IMR-90 (cell line): ENCODE measurements around the gene KANSL3. TPM values are rescaled to one million over a fixed set of nuclear protein-coding genes. Genes with fewer than 3 reads are reported as not detected.

Experiments used
- ATAC-seq: fragments of 200-7000 bp; cut with Tn5 transposase; 2 replicates; pipeline ENCODE4 v1.9.1; 2020; ENCODE audit warnings: low read depth, mild to moderate bottlenecking, moderate library complexity
- BruUV-seq: library from RNA; stranded (reverse); fragments of 400-500 nt; replicated peaks from 2 replicates; lab custom pipeline; 2021; lab: Mats Ljungman, UMichigan
- CTCF ChIA-PET: fragments of 300-600 bp; formaldehyde crosslinking; extraction: SDS; loops from one replicate; lab custom pipeline; 2021; ENCODE audit warnings: antibody characterized with exemption; lab: Yijun Ruan, JAX
- POLR2A ChIA-PET: fragments of 300-600 bp; sonication (Branson Sonifier 250); formaldehyde crosslinking; loops from one replicate; lab custom pipeline; 2022; ENCODE audit warnings: antibody characterized with exemption; ENCODE audit not compliant: unreplicated experiment; lab: Charles Lee
- DNase-seq: peaks from one replicate; pipeline ENCODE4 v3.0.0; 2013
- H2AFZ ChIP-seq: replicated peaks from 2 replicates; pipeline ENCODE3; 2013; ENCODE audit warnings: low read length, mild to moderate bottlenecking; ENCODE audit not compliant: poor library complexity
- H2AK5ac ChIP-seq: 2 replicates; pipeline ENCODE4 v1.6.1; 2013; ENCODE audit warnings: low read depth, low read length, inconsistent platforms
- H2AK9ac ChIP-seq: replicated peaks from 2 replicates; pipeline ENCODE3; 2013; ENCODE audit warnings: mild to moderate bottlenecking, low read depth, low read length, moderate library complexity; ENCODE audit not compliant: poor library complexity
- H2BK120ac ChIP-seq: 2 replicates; pipeline ENCODE4 v1.6.1; 2013; ENCODE audit warnings: low read depth, low read length, inconsistent platforms
- H2BK15ac ChIP-seq: 3 replicates; pipeline ENCODE4 v1.6.1; 2013; ENCODE audit warnings: low read depth, low read length, inconsistent platforms
- H2BK20ac ChIP-seq: 2 replicates; pipeline ENCODE4 v1.6.1; 2013; ENCODE audit warnings: low read depth, mild to moderate bottlenecking, inconsistent platforms, low read length, moderate library complexity
- H2BK5ac ChIP-seq: 2 replicates; pipeline ENCODE4 v1.6.1; 2013; ENCODE audit warnings: mild to moderate bottlenecking, low read depth, low read length, inconsistent platforms; ENCODE audit not compliant: poor library complexity, severe bottlenecking
- H3K14ac ChIP-seq: replicated peaks from 2 replicates; pipeline ENCODE4 v1.6.1; 2013; ENCODE audit warnings: low read depth, low read length, inconsistent platforms
- H3K18ac ChIP-seq: 2 replicates; pipeline ENCODE4 v1.6.1; 2013; ENCODE audit warnings: low read depth, low read length, control low read depth
- H3K23ac ChIP-seq: 2 replicates; pipeline ENCODE4 v1.6.1; 2013; ENCODE audit warnings: low read depth, low read length, inconsistent platforms
- H3K27ac ChIP-seq: 2 replicates; pipeline ENCODE4 v1.5.1; 2013; ENCODE audit warnings: mild to moderate bottlenecking, control low read depth, low read length; ENCODE audit not compliant: insufficient read depth
- H3K27me3 ChIP-seq: 2 replicates; pipeline ENCODE4 v1.6.1; 2013; ENCODE audit warnings: low read length; ENCODE audit not compliant: control insufficient read depth, insufficient read depth
- H3K36me3 ChIP-seq: 2 replicates; pipeline ENCODE4 v1.6.1; 2013; ENCODE audit warnings: low read length, mixed read lengths; ENCODE audit not compliant: control insufficient read depth, insufficient read depth
- H3K4ac ChIP-seq: 2 replicates; pipeline ENCODE4 v1.6.1; 2013; ENCODE audit warnings: low read depth, low read length, inconsistent platforms
- H3K4me1 ChIP-seq: 2 replicates; pipeline ENCODE4 v1.6.1; 2013; ENCODE audit warnings: low read length, mixed read lengths; ENCODE audit not compliant: control insufficient read depth, insufficient read depth
- H3K4me2 ChIP-seq: 2 replicates; pipeline ENCODE4 v1.6.1; 2013; ENCODE audit warnings: low read depth, mild to moderate bottlenecking, control low read depth, low read length, moderate library complexity
- H3K4me3 ChIP-seq: 2 replicates; pipeline ENCODE4 v1.5.1; 2013; ENCODE audit warnings: low read depth, mild to moderate bottlenecking, control low read depth, low read length, moderate library complexity; ENCODE audit not compliant: insufficient read depth
- H3K56ac ChIP-seq: 2 replicates; pipeline ENCODE4 v1.6.1; 2013; ENCODE audit warnings: low read length, inconsistent platforms; ENCODE audit not compliant: insufficient read depth; ENCODE audit errors: extremely low read depth
- H3K79me1 ChIP-seq, 2 experiments: 2 replicates each; pipeline ENCODE4 v1.6.1; 2013; ENCODE audit warnings: low read length in 2 of 2, inconsistent platforms in 1 of 2, low read depth in 1 of 2
- H3K9ac ChIP-seq: 2 replicates; pipeline ENCODE4 v1.6.1; 2013; ENCODE audit warnings: low read depth, low read length, control low read depth
- H3K9me1 ChIP-seq: 2 replicates; pipeline ENCODE4 v1.6.1; 2013; ENCODE audit warnings: low read length, inconsistent platforms; ENCODE audit not compliant: insufficient read depth
- H3K9me3 ChIP-seq: 2 replicates; pipeline ENCODE4 v1.6.1; 2013; ENCODE audit warnings: low read length; ENCODE audit not compliant: control insufficient read depth, insufficient read depth
- H4K20me1 ChIP-seq: 2 replicates; pipeline ENCODE4 v1.6.1; 2013; ENCODE audit warnings: low read length, inconsistent platforms; ENCODE audit not compliant: insufficient read depth
- H4K5ac ChIP-seq: 2 replicates; pipeline ENCODE4 v1.6.1; 2013; ENCODE audit warnings: mild to moderate bottlenecking, low read depth, low read length, control low read depth
- H4K8ac ChIP-seq, 2 experiments: 2 replicates each; pipeline ENCODE4 v1.6.1; 2013; ENCODE audit warnings: low read depth in 2 of 2, low read length in 2 of 2, control low read depth in 1 of 2, inconsistent platforms in 1 of 2
- H4K91ac ChIP-seq: 2 replicates; pipeline ENCODE4 v1.6.1; 2013; ENCODE audit warnings: low read depth, low read length, inconsistent platforms; ENCODE audit not compliant: insufficient read depth
- BHLHE40 ChIP-seq: fragments of 150-350 bp; IDR thresholded peaks from 2 replicates; pipeline ENCODE4 v1.6.1; 2016; ENCODE audit warnings: mild to moderate bottlenecking, low read depth, low read length
- CEBPB ChIP-seq: IDR thresholded peaks from 2 replicates; pipeline ENCODE4 v1.6.1; 2012; ENCODE audit warnings: low read depth, low read length, improper control_type of control experiment
- CHD1 ChIP-seq: IDR thresholded peaks from 2 replicates; pipeline ENCODE4 v1.6.1; 2012; ENCODE audit warnings: low read depth, low read length, improper control_type of control experiment
- FOS ChIP-seq: fragments of 150-350 bp; IDR thresholded peaks from 2 replicates; pipeline ENCODE4 v1.6.1; 2016; ENCODE audit warnings: low read depth, low read length
- MAFK ChIP-seq: IDR thresholded peaks from 2 replicates; pipeline ENCODE4 v1.6.1; 2012; ENCODE audit warnings: low read depth, low read length, improper control_type of control experiment
- MAZ ChIP-seq: IDR thresholded peaks from 2 replicates; pipeline ENCODE4 v1.6.1; 2012; ENCODE audit warnings: low read depth, mild to moderate bottlenecking, low read length, improper control_type of control experiment, moderate library complexity, borderline replicate concordance
- MXI1 ChIP-seq: IDR thresholded peaks from 2 replicates; pipeline ENCODE4 v1.6.1; 2012; ENCODE audit warnings: low read depth, mild to moderate bottlenecking, low read length, moderate library complexity, borderline replicate concordance
- NFE2L2 ChIP-seq: fragments of 150-350 bp; IDR thresholded peaks from 2 replicates; pipeline ENCODE4 v1.6.1; 2016; ENCODE audit warnings: low read depth, mild to moderate bottlenecking, low read length
- POLR2A ChIP-seq: IDR thresholded peaks from 2 replicates; pipeline ENCODE4 v1.6.1; 2012; ENCODE audit warnings: mild to moderate bottlenecking, low read depth, low read length
- RAD21 ChIP-seq: IDR thresholded peaks from 2 replicates; pipeline ENCODE4 v1.6.1; 2012; ENCODE audit warnings: low read length, improper control_type of control experiment
- RCOR1 ChIP-seq: IDR thresholded peaks from 2 replicates; pipeline ENCODE4 v1.6.1; 2012; ENCODE audit warnings: mild to moderate bottlenecking, low read length, improper control_type of control experiment; ENCODE audit not compliant: insufficient replicate concordance
- RFX5 ChIP-seq: IDR thresholded peaks from 2 replicates; pipeline ENCODE4 v1.8.0; 2012; ENCODE audit warnings: low read depth, mild to moderate bottlenecking, low read length, moderate library complexity
- SMC3 ChIP-seq: fragments of 150-350 bp; IDR thresholded peaks from 2 replicates; pipeline ENCODE4 v1.6.1; 2016; ENCODE audit warnings: low read depth, mild to moderate bottlenecking, antibody characterized with exemption, low read length, moderate library complexity
- WGBS, 2 experiments: methylation state at CpG; one replicate each; pipeline versions ENCODE4 v1.1.5 to v1.1.7; 2013; ENCODE audit warnings: missing lambda C conversion rate in 2 of 2; ENCODE audit not compliant: insufficient read length in 1 of 2; ENCODE audit errors: extremely low coverage in 2 of 2; 5-methylcytosine and 5-hydroxymethylcytosine counted together
- dilution Hi-C: fragments of 300-500 bp; cut with HindIII; formaldehyde crosslinking; loops from one replicate; pipeline ENCODE4 v1.14.3; 2018; ENCODE audit warnings: low sequenced_read_pairs; ENCODE audit not compliant: unreplicated experiment
- in situ Hi-C: fragments of 300-500 bp; cut with MboI; formaldehyde crosslinking; loops from 3 replicates; pipeline ENCODE4 v1.14.3; 2019; ENCODE audit warnings: low sequenced_read_pairs, inconsistent platforms, mixed read lengths
- intact Hi-C: fragments of 100-400 bp; cut with micrococcal nuclease; formaldehyde crosslinking; loops from 2 replicates; pipeline ENCODE4 v1.10.0; 2022
- polyA plus RNA-seq, 3 experiments: library from polyadenylated mRNA; depleted of rRNA; stranded (reverse); fragments of >200 nt; gene quantifications; 2 replicates each; pipeline ENCODE4 v1.2.3, GENCODE V29; 2012; ENCODE audit warnings: low replicate concordance in 1 of 3
- total RNA-seq: library from RNA; depleted of rRNA; stranded (reverse); fragments of >200 nt; gene quantifications from 2 replicates; pipeline ENCODE4 v1.2.3, GENCODE V29; 2012
- TF ChIP-seq, protein P1 (sequence below): fragments of 150-350 bp; IDR thresholded peaks from 2 replicates; pipeline ENCODE4 v1.6.1; 2016; ENCODE audit warnings: low read depth, mild to moderate bottlenecking, low read length, moderate library complexity, borderline replicate concordance
- TF ChIP-seq, protein P2 (sequence below): conservative IDR thresholded peaks from 2 replicates; pipeline ENCODE4 v1.5.1; 2012; ENCODE audit warnings: mild to moderate bottlenecking, low read depth, low read length, improper control_type of control experiment
- TF ChIP-seq, protein P3 (sequence below): fragments of 150-350 bp; IDR thresholded peaks from 2 replicates; pipeline ENCODE4 v1.6.1; 2017; ENCODE audit warnings: mild to moderate bottlenecking, antibody characterized with exemption, low read length, low read depth

Gene KANSL3
- total and polyA plus RNA-seq, 2 of the 4 experiments (the other 2 are of a cell fraction): 22.2 to 26.3 TPM

DNA sequence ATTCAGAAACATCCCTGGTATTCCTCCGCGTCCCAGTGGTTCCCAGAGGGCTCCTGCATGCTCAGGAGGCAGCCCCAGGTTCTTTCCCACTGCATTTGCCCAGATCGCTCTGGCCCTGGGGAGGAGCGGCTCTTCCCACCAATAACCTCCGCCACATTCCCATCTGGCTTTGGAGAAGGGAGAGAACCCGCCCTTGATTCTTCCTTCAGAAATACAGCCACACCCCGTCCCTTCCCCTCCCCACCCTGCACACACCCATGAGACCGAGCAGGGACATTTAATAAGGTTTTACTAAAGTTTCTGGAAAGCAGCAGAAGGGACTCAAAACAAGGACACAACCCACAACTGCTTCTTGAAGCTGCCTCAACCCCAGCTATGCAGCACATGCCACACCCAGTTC is 79.6 kb downstream of the KANSL3 start:
- H3K56ac ChIP-seq: no peak overlapping the region
- H2BK120ac ChIP-seq: no peak overlapping the region
- intact Hi-C loops: no loop called here

More for the DNA sequence above, 79.6 kb downstream of the KANSL3 start:
- Histone ChIP-seq H3K4ac (no peak overlapping the region), H3K4me1 (no peaks in the 10 kb centered on the region), H3K27me3 (peaks cover 2% of the 10 kb centered on the region; the same call in 1 of the 2 replicates), H4K5ac (no peak overlapping the region), H2BK5ac (no peak overlapping the region), H4K8ac (no peak overlapping the region), H3K79me1 (no peaks in the 10 kb centered on the region), H2AFZ (no peak overlapping the region), H3K4me2 (no peak overlapping the region), H3K14ac (no peak overlapping the region), H2AK9ac (no peak overlapping the region), H3K9me1 (peaks cover 3% of the 10 kb centered on the region; the same call in 1 of the 2 replicates), H3K4me3 (no peak overlapping the region), H2BK15ac (no peak overlapping the region), H2AK5ac (no peak overlapping the region), H3K27ac (no peak overlapping the region), H3K9me3 (peaks cover 8% of the 10 kb centered on the region; the same call in 1 of the 2 replicates), H3K9ac (no peak overlapping the region), H2BK20ac (no peak overlapping the region), H3K23ac (no peak overlapping the region), H4K91ac (no peak overlapping the region), H3K18ac (no peak overlapping the region), H4K20me1 (no peaks in the 10 kb centered on the region), H3K36me3 (no peaks in the 10 kb centered on the region)
- no CpG with 5 or more reads among the region's 8 CpGs for WGBS, 2 experiments
- in situ Hi-C loops (no loop called here), dilution Hi-C loops (no loop called here)
- no peak for DNase-seq
- BruUV-seq: no TSS peak
- TF ChIP-seq, protein P1, sequence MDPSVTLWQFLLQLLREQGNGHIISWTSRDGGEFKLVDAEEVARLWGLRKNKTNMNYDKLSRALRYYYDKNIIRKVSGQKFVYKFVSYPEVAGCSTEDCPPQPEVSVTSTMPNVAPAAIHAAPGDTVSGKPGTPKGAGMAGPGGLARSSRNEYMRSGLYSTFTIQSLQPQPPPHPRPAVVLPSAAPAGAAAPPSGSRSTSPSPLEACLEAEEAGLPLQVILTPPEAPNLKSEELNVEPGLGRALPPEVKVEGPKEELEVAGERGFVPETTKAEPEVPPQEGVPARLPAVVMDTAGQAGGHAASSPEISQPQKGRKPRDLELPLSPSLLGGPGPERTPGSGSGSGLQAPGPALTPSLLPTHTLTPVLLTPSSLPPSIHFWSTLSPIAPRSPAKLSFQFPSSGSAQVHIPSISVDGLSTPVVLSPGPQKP: no peak
- TF ChIP-seq MXI1 (no peak), RAD21 (no peak), CEBPB (no peak), CHD1 (no peak), FOS (no peak), NFE2L2 (no peak), MAFK (no peak), MAZ (no peak), RCOR1 (no peak), BHLHE40 (no peak), POLR2A (no peak), RFX5 (no peak), SMC3 (no peak)
- TF ChIP-seq, protein P2, sequence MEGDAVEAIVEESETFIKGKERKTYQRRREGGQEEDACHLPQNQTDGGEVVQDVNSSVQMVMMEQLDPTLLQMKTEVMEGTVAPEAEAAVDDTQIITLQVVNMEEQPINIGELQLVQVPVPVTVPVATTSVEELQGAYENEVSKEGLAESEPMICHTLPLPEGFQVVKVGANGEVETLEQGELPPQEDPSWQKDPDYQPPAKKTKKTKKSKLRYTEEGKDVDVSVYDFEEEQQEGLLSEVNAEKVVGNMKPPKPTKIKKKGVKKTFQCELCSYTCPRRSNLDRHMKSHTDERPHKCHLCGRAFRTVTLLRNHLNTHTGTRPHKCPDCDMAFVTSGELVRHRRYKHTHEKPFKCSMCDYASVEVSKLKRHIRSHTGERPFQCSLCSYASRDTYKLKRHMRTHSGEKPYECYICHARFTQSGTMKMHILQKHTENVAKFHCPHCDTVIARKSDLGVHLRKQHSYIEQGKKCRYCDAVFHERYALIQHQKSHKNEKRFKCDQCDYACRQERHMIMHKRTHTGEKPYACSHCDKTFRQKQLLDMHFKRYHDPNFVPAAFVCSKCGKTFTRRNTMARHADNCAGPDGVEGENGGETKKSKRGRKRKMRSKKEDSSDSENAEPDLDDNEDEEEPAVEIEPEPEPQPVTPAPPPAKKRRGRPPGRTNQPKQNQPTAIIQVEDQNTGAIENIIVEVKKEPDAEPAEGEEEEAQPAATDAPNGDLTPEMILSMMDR: no peak
- TF ChIP-seq, protein P3, sequence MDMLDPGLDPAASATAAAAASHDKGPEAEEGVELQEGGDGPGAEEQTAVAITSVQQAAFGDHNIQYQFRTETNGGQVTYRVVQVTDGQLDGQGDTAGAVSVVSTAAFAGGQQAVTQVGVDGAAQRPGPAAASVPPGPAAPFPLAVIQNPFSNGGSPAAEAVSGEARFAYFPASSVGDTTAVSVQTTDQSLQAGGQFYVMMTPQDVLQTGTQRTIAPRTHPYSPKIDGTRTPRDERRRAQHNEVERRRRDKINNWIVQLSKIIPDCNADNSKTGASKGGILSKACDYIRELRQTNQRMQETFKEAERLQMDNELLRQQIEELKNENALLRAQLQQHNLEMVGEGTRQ: no peak
- ATAC-seq: no peak
- POLR2A ChIA-PET: no interaction called here
- CTCF ChIA-PET: no interaction called here
